A673 (cell line): ENCODE data around the gene GAN. TPM values are rescaled to one million over a fixed set of nuclear protein-coding genes. Genes with fewer than 3 reads are reported as not detected.
"Not testable (repeated sequence)": the region's sequence is repeated elsewhere in the genome, so short reads cannot be mapped to it uniquely, and the experiment has no call there.

Experiments
- BruUV-seq: library from RNA; stranded (reverse); fragments of 400-500 nt; replicated peaks from 2 replicates; lab custom pipeline; 2021; lab: Mats Ljungman, UMichigan
- CTCF ChIA-PET: fragments of 300-600 bp; sonication (Branson Sonifier 250); formaldehyde crosslinking; loops from one replicate; lab custom pipeline; 2022; ENCODE audit warnings: antibody characterized with exemption; lab: Charles Lee
- POLR2A ChIA-PET: fragments of 300-600 bp; sonication (Branson Sonifier 250); formaldehyde crosslinking; loops from one replicate; lab custom pipeline; 2022; ENCODE audit warnings: antibody characterized with exemption; ENCODE audit not compliant: low non-redundant PET; lab: Charles Lee
- DNase-seq: peaks from one replicate; pipeline ENCODE4 v3.0.0-alpha.2; 2015; ENCODE audit warnings: low spot score
- H3K27ac ChIP-seq: fragments of 200-600 bp; sonication (generic); 2 replicates; pipeline ENCODE4 v1.5.1; 2016; ENCODE audit warnings: mixed run types, low read depth, mild to moderate bottlenecking, mixed read lengths, antibody characterized with exemption, low read length; ENCODE audit not compliant: poor library complexity, severe bottlenecking
- H3K27me3 ChIP-seq: fragments of 200-600 bp; sonication (generic); replicated peaks from 2 replicates; pipeline ENCODE4 v1.6.1; 2017; ENCODE audit warnings: mixed run types, low read depth, mild to moderate bottlenecking, mixed read lengths, antibody characterized with exemption, low read length; ENCODE audit not compliant: insufficient read depth, poor library complexity
- H3K36me3 ChIP-seq: fragments of 200-600 bp; sonication (generic); 2 replicates; pipeline ENCODE4 v1.6.1; 2016; ENCODE audit warnings: mixed run types, mild to moderate bottlenecking, mixed read lengths, antibody characterized with exemption, low read length; ENCODE audit not compliant: insufficient read depth, poor library complexity, severe bottlenecking
- H3K4me1 ChIP-seq: fragments of 200-600 bp; sonication (generic); 2 replicates; pipeline ENCODE4 v1.6.1; 2017; ENCODE audit warnings: mixed run types, mild to moderate bottlenecking, mixed read lengths, antibody characterized with exemption, low read length; ENCODE audit not compliant: insufficient read depth, poor library complexity, severe bottlenecking
- H3K4me3 ChIP-seq: fragments of 200-600 bp; sonication (generic); 2 replicates; pipeline ENCODE4 v1.5.1; 2016; ENCODE audit warnings: low read depth, mixed run types, mild to moderate bottlenecking, mixed read lengths, low read length; ENCODE audit not compliant: poor library complexity, severe bottlenecking
- H3K9me3 ChIP-seq: fragments of 200-600 bp; sonication (generic); 2 replicates; pipeline ENCODE4 v1.6.1; 2016; ENCODE audit warnings: mixed run types, low read depth, mild to moderate bottlenecking, mixed read lengths, antibody characterized with exemption, low read length; ENCODE audit not compliant: poor library complexity, severe bottlenecking
- CTCF ChIP-seq: fragments of 300-800, 200-600 bp; sonication (generic); conservative IDR thresholded peaks from 2 replicates; pipeline ENCODE4 v1.5.1; 2017; ENCODE audit warnings: low read depth, mild to moderate bottlenecking, antibody characterized with exemption, low read length, moderate library complexity, mixed read lengths
- EZH2 ChIP-seq: fragments of 200-600 bp; sonication (generic); IDR thresholded peaks from 2 replicates; pipeline ENCODE4 v1.6.1; 2017; ENCODE audit warnings: borderline replicate concordance, low read depth, mild to moderate bottlenecking, mixed read lengths, antibody characterized with exemption, low read length; ENCODE audit not compliant: poor library complexity, severe bottlenecking
- intact Hi-C: fragments of 100-400 bp; cut with micrococcal nuclease; formaldehyde crosslinking; loops from one replicate; pipeline ENCODE4 v1.10.0; 2022; ENCODE audit not compliant: unreplicated experiment
- total RNA-seq: library from RNA; stranded (reverse); gene quantifications from 2 replicates; pipeline ENCODE4 v1.2.3, GENCODE V29; 2021

GAN gene
- total RNA-seq, 1 experiment from 2014 or later: 18.0 TPM

GRCh38 chr16:81401035-81401950, 86.5 kb downstream of the GAN start:
- intact Hi-C loops: loop anchor here (5.0 kb wide), 1 partner anchor 336 kb away; no protein-coding TSS in a partner anchor
- Histone ChIP-seq H3K9me3 (no peaks in the 10 kb centered on the region), H3K36me3 (no peaks in the 10 kb centered on the region), H3K27ac (no peak overlapping the region), H3K4me3 (no peak overlapping the region), H3K4me1 (no peaks in the 10 kb centered on the region), H3K27me3 (no peaks in the 10 kb centered on the region)
- DNase-seq: no peak
- no TSS peak for BruUV-seq
- TF ChIP-seq CTCF (no peak), EZH2 (no peak)
- CTCF ChIA-PET: no interaction called here
- POLR2A ChIA-PET: no interaction called here

GRCh38 chr16:81403208-81403600, 88.4 kb downstream of the GAN start:
- POLR2A ChIA-PET: no interaction called here
- no TSS peak for BruUV-seq
- TF ChIP-seq EZH2 (no peak), CTCF (no peak)
- CTCF ChIA-PET: interaction anchor here (0.6 to 1.4 kb wide), 3 partner anchors 143 to 321 kb away, joined by 3 to 4 read pairs (median 4); no protein-coding TSS in a partner anchor
- Histone ChIP-seq H3K9me3 (no peaks in the 10 kb centered on the region), H3K36me3 (no peaks in the 10 kb centered on the region), H3K27ac (no peak overlapping the region), H3K27me3 (no peaks in the 10 kb centered on the region), H3K4me3 (peak overlapping the region; percentile 40), H3K4me1 (no peaks in the 10 kb centered on the region)
- no peak for DNase-seq
- intact Hi-C loops: loop anchor here (1.0 to 5.0 kb wide), 2 partner anchors 320 to 334 kb away; no protein-coding TSS in a partner anchor

- peak; percentile 83 for DNase-seq
- BruUV-seq: no TSS peak
- TF ChIP-seq EZH2 (no peak), CTCF (peak; percentile 94)
- Histone ChIP-seq H3K4me1 (no peaks in the 10 kb centered on the region), H3K36me3 (no peaks in the 10 kb centered on the region), H3K4me3 (peak overlapping the region; percentile 40), H3K27ac (no peak overlapping the region), H3K9me3 (no peaks in the 10 kb centered on the region), H3K27me3 (no peaks in the 10 kb centered on the region)
- CTCF ChIA-PET: interaction anchor here (0.5 to 1.4 kb wide), 6 partner anchors 9 to 320 kb away, joined by 3 to 8 read pairs (median 4); no protein-coding TSS in a partner anchor
- intact Hi-C loops: loop anchor here (1.0 to 5.0 kb wide), 2 partner anchors 320 to 334 kb away; no protein-coding TSS in a partner anchor
- POLR2A ChIA-PET: interaction anchor here (0.6 kb wide), 1 partner anchor 380 kb away, joined by 3 read pairs; no protein-coding TSS in a partner anchor
Observed at GRCh38 chr16:81403601-81404391, 89.0 kb downstream of the GAN start.

- H3K36me3 ChIP-seq, POLR2A ChIA-PET, intact Hi-C loops, DNase-seq, H3K4me1 ChIP-seq, BruUV-seq, H3K27ac ChIP-seq, H3K27me3 ChIP-seq, H3K9me3 ChIP-seq, CTCF ChIA-PET, H3K4me3 ChIP-seq: not testable (repeated sequence)
Observed at GRCh38 chr16:81405002-81405401, 90.2 kb downstream of the GAN start.
